Upper lobe of right lung (tissue), 1 donor: ENCODE results near the gene BMPER. TPM values are rescaled to one million over a fixed set of nuclear protein-coding genes. Genes with fewer than 3 reads are reported as not detected.

Source experiments
- ATAC-seq: fragments of 200-7000 bp; cut with Tn5 transposase; one replicate; pipeline ENCODE4 v1.9.1; 2020; ENCODE audit warnings: mild to moderate bottlenecking, moderate library complexity
- DNase-seq: peaks from one replicate; pipeline ENCODE4 v3.0.0-alpha.2; 2020
- H3K27ac ChIP-seq: fragments of 200-600 bp; one replicate; pipeline ENCODE4 v1.8.0; 2022
- H3K27me3 ChIP-seq: fragments of 200-600 bp; one replicate; pipeline ENCODE4 v1.8.0; 2022; ENCODE audit warnings: mild to moderate bottlenecking
- H3K36me3 ChIP-seq: fragments of 200-600 bp; one replicate; pipeline ENCODE4 v1.8.0; 2022
- H3K4me1 ChIP-seq: fragments of 200-600 bp; one replicate; pipeline ENCODE4 v1.8.0; 2022
- H3K4me3 ChIP-seq: fragments of 200-600 bp; one replicate; pipeline ENCODE4 v1.8.0; 2022; ENCODE audit warnings: mild to moderate bottlenecking
- H3K9me3 ChIP-seq: fragments of 200-600 bp; one replicate; pipeline ENCODE4 v1.8.0; 2022
- CTCF ChIP-seq: fragments of 200-600 bp; IDR thresholded peaks from one replicate; pipeline ENCODE4 v1.8.0; 2022; ENCODE audit warnings: antibody characterized with exemption
- intact Hi-C: fragments of 100-400 bp; cut with DNase I; formaldehyde crosslinking; loops from one replicate; pipeline ENCODE4 v1.11.0; 2022
- total RNA-seq: library from RNA; stranded (reverse); fragmentation: NEBNext Ultra II Directional; extraction: Animal tissue kit (Norgen Biotek cat#: 25700); gene quantifications from one replicate; pipeline ENCODE4 v1.2.1, GENCODE V29; 2021
- donor health status: DM: no; HTN: yes; CAD: no; lungs with severe emphysema.

The BMPER gene
- total RNA-seq, 1 donor from 2014 or later = 10.0 TPM

- ATAC-seq = no peak
- intact Hi-C loops = no loop called here
- Histone ChIP-seq H3K27me3 (no peaks in the 10 kb centered on the region), H3K27ac (no peak overlapping the region), H3K9me3 (no peaks in the 10 kb centered on the region), H3K4me3 (no peak overlapping the region), H3K4me1 (no peaks in the 10 kb centered on the region), H3K36me3 (no peaks in the 10 kb centered on the region)
- TF ChIP-seq CTCF = no peak
- no peak for DNase-seq
Measured at GRCh38 chr7:33981671-33982424, 76.5 kb downstream of the BMPER start.

DNA sequence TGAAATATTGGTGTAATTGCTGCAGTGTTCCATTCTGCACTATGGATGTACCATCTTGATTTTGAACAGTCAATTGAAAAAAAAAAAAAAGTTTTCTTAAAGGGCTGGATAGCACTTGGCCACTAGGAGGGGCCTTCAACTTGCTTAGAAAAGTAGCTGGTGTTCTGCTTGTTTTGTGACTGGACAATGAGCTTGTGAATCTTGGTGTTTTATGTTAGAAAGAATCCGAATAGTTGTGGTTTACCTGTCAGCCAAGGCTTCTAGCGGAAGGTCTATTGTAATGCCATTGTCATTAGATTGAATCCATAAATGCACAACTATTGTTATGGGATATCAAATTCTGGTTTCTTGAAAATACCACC lies 77.1 kb downstream of the BMPER start:
- peak; percentile 36 for TF ChIP-seq CTCF
- intact Hi-C loops = no loop called here
- H3K9me3 ChIP-seq = no peaks in the 10 kb centered on the region
- DNase-seq (no peak), ATAC-seq (no peak)
- H3K36me3 ChIP-seq = no peaks in the 10 kb centered on the region
- H3K27ac ChIP-seq = no peak overlapping the region
- no peaks in the 10 kb centered on the region for H3K4me1 ChIP-seq
- H3K4me3 ChIP-seq = no peak overlapping the region
- H3K27me3 ChIP-seq = no peaks in the 10 kb centered on the region

- Histone ChIP-seq H3K9me3 (no peaks in the 10 kb centered on the region), H3K4me1 (no peaks in the 10 kb centered on the region), H3K4me3 (no peak overlapping the region), H3K36me3 (no peaks in the 10 kb centered on the region), H3K27ac (no peak overlapping the region), H3K27me3 (no peaks in the 10 kb centered on the region)
- ATAC-seq (no peak), DNase-seq (no peak)
- no peak for TF ChIP-seq CTCF
- intact Hi-C loops = no loop called here
Measured at GRCh38 chr7:33986451-33986850, 81.1 kb downstream of the BMPER start.

DNA sequence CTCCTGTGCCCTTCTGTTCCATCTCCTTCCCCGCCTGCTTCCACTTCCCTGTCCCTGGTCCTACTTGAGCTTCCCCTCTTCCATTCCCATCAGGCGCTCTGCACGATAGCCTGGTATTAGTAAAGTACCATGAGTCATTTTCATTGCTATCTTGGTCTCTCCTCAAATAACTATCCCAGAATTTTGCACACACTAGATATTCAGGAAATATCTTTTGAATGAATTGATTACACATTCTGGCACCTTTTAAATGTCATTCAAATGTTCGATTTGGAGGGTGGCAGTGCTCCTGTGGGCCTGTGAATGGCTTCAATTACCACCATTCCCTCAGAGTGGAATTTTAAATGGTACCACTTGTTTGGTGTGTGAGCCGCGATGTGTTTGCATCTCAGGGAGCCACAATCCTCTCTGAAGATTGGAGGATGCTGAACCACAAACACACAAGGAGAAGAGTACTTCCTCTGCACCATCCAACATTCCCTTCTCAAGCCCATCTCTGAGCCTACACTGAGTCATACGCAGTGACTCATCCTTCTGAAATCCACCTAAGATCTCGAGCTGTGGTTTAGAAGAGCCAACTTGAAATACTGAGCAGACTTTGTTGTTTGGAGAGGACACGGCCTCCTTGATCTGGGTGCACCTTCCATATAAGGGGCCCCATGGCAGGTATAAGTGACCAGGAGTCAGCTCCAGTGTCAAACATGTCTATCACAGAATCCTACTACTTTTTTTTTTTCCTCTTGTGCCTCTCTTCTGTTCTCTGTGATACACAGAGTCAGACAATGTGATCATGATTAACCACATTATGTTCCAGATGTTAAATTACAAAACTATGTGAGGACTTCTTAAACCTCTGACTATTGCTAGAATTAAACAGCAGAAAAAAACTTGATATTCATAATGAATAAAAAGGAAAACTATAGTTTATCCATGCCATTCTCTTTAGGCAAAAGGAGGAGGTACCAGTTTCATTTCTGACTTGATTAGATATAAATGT lies 81.9 kb downstream of the BMPER start:
- H3K27ac ChIP-seq = no peak overlapping the region
- H3K36me3 ChIP-seq = no peaks in the 10 kb centered on the region
- ATAC-seq = peak; percentile 98
- H3K4me3 ChIP-seq = no peak overlapping the region
- no peaks in the 10 kb centered on the region for H3K4me1 ChIP-seq
- H3K27me3 ChIP-seq = no peaks in the 10 kb centered on the region
- no peaks in the 10 kb centered on the region for H3K9me3 ChIP-seq
- DNase-seq = no peak
- intact Hi-C loops = no loop called here
- no peak for TF ChIP-seq CTCF

- H3K9me3 ChIP-seq = no peaks in the 10 kb centered on the region
- intact Hi-C loops = no loop called here
- no peaks in the 10 kb centered on the region for H3K27me3 ChIP-seq
- no peak for DNase-seq
- no peaks in the 10 kb centered on the region for H3K4me1 ChIP-seq
- no peaks in the 10 kb centered on the region for H3K36me3 ChIP-seq
- TF ChIP-seq CTCF = no peak
- no peak overlapping the region for H3K4me3 ChIP-seq
- no peak for ATAC-seq
- no peak overlapping the region for H3K27ac ChIP-seq
Measured at GRCh38 chr7:33996899-33997298, 91.6 kb downstream of the BMPER start.
